T-cell (primary cell): ENCODE data around the gene KCNQ5. TPM values are rescaled to one million over a fixed set of nuclear protein-coding genes. Genes with fewer than 3 reads are reported as not detected.

ENCODE experiments used
- ATAC-seq, 4 experiments: fragments of 200-7000 bp in 3 of 4; fragments of 150-1000 bp in 1 of 4; cut with Tn5 transposase; replicated peaks in 1 of 4; 1 replicate in 3 of 4; 2 replicates in 1 of 4; pipeline ENCODE4 v1.10.0; 2021; ENCODE audit warnings: moderate library complexity in 3 of 4, mild to moderate bottlenecking in 2 of 4, moderate number of reproducible peaks in 1 of 4
- CTCF ChIA-PET, 2 donors: fragments of 300-600 bp; sonication (Branson Sonifier 250); formaldehyde crosslinking; loops; one replicate each; lab custom pipeline; 2022; ENCODE audit warnings: antibody characterized with exemption in 2 of 2; lab: Charles Lee
- POLR2A ChIA-PET, 2 donors: fragments of 300-600 bp; sonication (Branson Sonifier 250); formaldehyde crosslinking; loops; one replicate each; lab custom pipeline; 2022; ENCODE audit warnings: antibody characterized with exemption in 2 of 2; lab: Charles Lee
- DNase-seq, 35 experiments: peaks; one replicate each; pipeline versions ENCODE4 v3.0.0 to v3.0.0-alpha.2; 2013 to 2023
- H3K27ac ChIP-seq: one replicate; pipeline ENCODE4 v1.5.1; 2013; ENCODE audit warnings: low read length
- H3K27me3 ChIP-seq, 2 experiments: replicated peaks in 1 of 2; 1 replicate in 1 of 2; 2 replicates in 1 of 2; pipeline versions ENCODE4 v1.6.1 to v1.7.0; 2013; ENCODE audit warnings: low read length in 1 of 2, mixed read lengths in 1 of 2; ENCODE audit not compliant: control insufficient read depth in 2 of 2, insufficient read depth in 2 of 2; ENCODE audit errors: extremely low read depth in 1 of 2
- H3K36me3 ChIP-seq, 2 donors: 1 replicate in 1 of 2; 2 replicates in 1 of 2; pipeline versions ENCODE4 v1.6.1 to v1.7.0; 2013; ENCODE audit warnings: low read length in 1 of 2; ENCODE audit not compliant: control insufficient read depth in 2 of 2, insufficient read depth in 1 of 2; ENCODE audit errors: extremely low read depth in 1 of 2
- H3K4me1 ChIP-seq, 2 experiments: 1 replicate in 1 of 2; 2 replicates in 1 of 2; pipeline versions ENCODE4 v1.6.1 to v1.7.0; 2013; ENCODE audit warnings: low read length in 2 of 2, mixed read lengths in 1 of 2; ENCODE audit not compliant: insufficient read depth in 2 of 2, control insufficient read depth in 1 of 2; ENCODE audit errors: extremely low read depth in 1 of 2
- H3K4me3 ChIP-seq, 2 donors: 1 replicate in 1 of 2; 2 replicates in 1 of 2; pipeline versions ENCODE4 v1.5.1 to v1.7.0; 2013; ENCODE audit warnings: mild to moderate bottlenecking in 2 of 2, low read length in 1 of 2, moderate library complexity in 1 of 2; ENCODE audit not compliant: control insufficient read depth in 1 of 2; ENCODE audit errors: extremely low read depth in 1 of 2
- H3K9me3 ChIP-seq: 2 replicates; pipeline ENCODE4 v1.7.0; 2013
- H3K27ac Mint-ChIP-seq, 2 donors: one replicate each; pipeline ENCODE4 v1.8.0; 2020 to 2021; ENCODE audit warnings: mild to moderate bottlenecking in 2 of 2, mixed read lengths in 2 of 2
- H3K27me3 Mint-ChIP-seq, 2 donors: one replicate each; pipeline ENCODE4 v1.8.0; 2021 to 2022; ENCODE audit warnings: mixed read lengths in 2 of 2
- H3K36me3 Mint-ChIP-seq: one replicate; pipeline ENCODE4 v1.8.0; 2021; ENCODE audit warnings: mixed read lengths
- H3K4me1 Mint-ChIP-seq, 3 donors: one replicate each; pipeline ENCODE4 v1.8.0; 2020 to 2022; ENCODE audit warnings: mixed read lengths in 3 of 3, mild to moderate bottlenecking in 1 of 3
- H3K4me3 Mint-ChIP-seq, 3 donors: one replicate each; pipeline ENCODE4 v1.8.0; 2020 to 2022; ENCODE audit warnings: mild to moderate bottlenecking in 3 of 3, mixed read lengths in 3 of 3, moderate library complexity in 3 of 3
- H3K9me3 Mint-ChIP-seq, 3 donors: one replicate each; pipeline ENCODE4 v1.8.0; 2020 to 2022; ENCODE audit warnings: mixed read lengths in 3 of 3
- WGBS: methylation state at CpG from one replicate; pipeline ENCODE4 v1.1.5; 2013; ENCODE audit warnings: missing lambda C conversion rate; ENCODE audit not compliant: insufficient coverage; 5-methylcytosine and 5-hydroxymethylcytosine counted together
- total RNA-seq, 35 experiments: library from RNA in 6 of 35; stranded (reverse) in 6 of 35; fragments of 120-200 nt in 1 of 35; gene quantifications; one replicate each; pipeline versions ENCODE4 v1.2.1 to v1.2.4 and lab custom pipeline; 2013 to 2026

The KCNQ5 gene
- total RNA-seq, 5 donors from 2014 or later (not counting 1 experiment from before 2014, with no cell fraction given): 3.5 to 5.3 (median 4.3) TPM

DNA sequence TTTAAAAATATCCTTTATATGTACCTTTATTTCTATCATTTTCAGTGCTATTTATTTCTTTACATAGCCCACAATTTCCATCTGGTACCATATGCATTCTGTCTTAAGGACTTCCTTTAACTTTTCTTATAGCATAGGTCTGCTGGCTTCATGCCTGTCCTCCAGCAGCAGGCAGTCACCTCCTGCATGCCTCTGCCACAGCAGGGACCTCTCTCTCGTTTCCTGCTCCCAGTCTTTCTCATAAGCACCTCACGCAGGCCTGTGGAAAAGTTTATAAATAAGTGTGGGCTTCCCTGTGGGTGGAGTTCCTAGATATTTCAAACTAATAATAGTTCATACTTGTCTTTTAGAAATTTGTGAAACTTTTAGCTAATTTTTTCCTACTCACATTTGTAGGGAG lies 133.9 kb downstream of the KCNQ5 start:
- Mint-ChIP-seq H3K36me3 (no peaks in the 10 kb centered on the region), H3K27me3 (no peaks in the 10 kb centered on the region), H3K27ac (no peak overlapping the region), H3K9me3 (no peaks in the 10 kb centered on the region), H3K4me1 (no peaks in the 10 kb centered on the region), H3K4me3 (no peak overlapping the region)
- no peak for DNase-seq
- H3K9me3 ChIP-seq: no peaks in the 10 kb centered on the region
- H3K36me3 ChIP-seq: no peaks in the 10 kb centered on the region
- ATAC-seq: no peak
- H3K27me3 ChIP-seq: no peaks in the 10 kb centered on the region
- CTCF ChIA-PET: interaction anchor here in 1 of 2 donors (0.5 kb wide), 1 partner anchor 54 kb away, joined by 4 read pairs; no protein-coding TSS in a partner anchor
- H3K4me1 ChIP-seq: no peaks in the 10 kb centered on the region
- POLR2A ChIA-PET: no interaction called here
- no peak overlapping the region for H3K4me3 ChIP-seq
- no peak overlapping the region for H3K27ac ChIP-seq
- WGBS: no CpG with 5 or more reads among the region's 2 CpGs

DNA sequence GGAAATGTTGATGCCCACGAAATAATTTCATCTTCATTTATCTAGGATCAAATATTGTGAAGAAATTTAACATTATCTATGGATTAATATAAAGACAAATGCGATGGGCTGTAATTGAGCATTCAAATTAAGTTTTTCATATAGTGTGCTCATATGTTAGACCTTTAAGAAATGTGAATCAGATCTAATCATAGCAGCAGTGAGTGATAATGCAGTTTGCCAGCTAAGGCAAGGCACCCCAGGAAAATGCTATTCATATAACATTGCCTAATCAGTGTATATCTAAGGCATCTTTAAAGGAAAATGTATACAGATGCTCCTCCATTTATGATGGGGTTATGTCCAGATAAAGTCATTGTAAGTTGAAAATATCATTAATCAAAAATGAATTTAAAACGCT lies 135.2 kb downstream of the KCNQ5 start:
- no peak overlapping the region for H3K27ac Mint-ChIP-seq
- no CpG with 5 or more reads among the region's 3 CpGs for WGBS
- no peak for DNase-seq

GRCh38 chr6:72757926-72758325 lies 136.1 kb downstream of the KCNQ5 start:
- H3K27ac Mint-ChIP-seq: no peak overlapping the region

More for the DNA sequence above, 135.2 kb downstream of the KCNQ5 start:
- Mint-ChIP-seq H3K27me3 (no peaks in the 10 kb centered on the region), H3K4me3 (no peak overlapping the region), H3K36me3 (no peaks in the 10 kb centered on the region), H3K9me3 (no peaks in the 10 kb centered on the region), H3K4me1 (peaks cover 0 to 2% (median 0%) of the 10 kb centered on the region in 3 donors)
- H3K27me3 ChIP-seq: no peaks in the 10 kb centered on the region
- no peak overlapping the region for H3K4me3 ChIP-seq
- ChIA-PET CTCF (no interaction called here), POLR2A (no interaction called here)
- H3K4me1 ChIP-seq: no peaks in the 10 kb centered on the region
- H3K27ac ChIP-seq: no peak overlapping the region
- no peaks in the 10 kb centered on the region for H3K9me3 ChIP-seq
- ATAC-seq: no peak
- H3K36me3 ChIP-seq: no peaks in the 10 kb centered on the region

DNA sequence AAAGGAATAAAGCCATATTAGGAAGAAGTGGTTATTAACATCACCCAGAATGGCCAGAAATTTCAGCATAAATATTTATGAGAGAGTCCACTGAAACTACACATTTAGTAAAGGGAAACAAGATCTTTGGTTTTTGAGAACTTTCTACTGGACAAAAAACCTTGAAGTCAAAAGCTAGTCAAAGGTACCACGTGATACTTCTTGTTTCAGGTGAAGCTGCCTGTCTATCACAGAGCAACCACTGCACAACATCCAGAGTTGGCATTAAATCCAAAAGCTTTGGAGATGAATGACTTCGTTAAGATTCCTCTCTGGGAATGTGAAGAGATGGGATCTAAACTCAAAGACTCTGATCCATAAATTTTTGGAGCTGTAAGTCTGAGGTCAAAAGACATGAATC lies 137.0 kb downstream of the KCNQ5 start:
- Mint-ChIP-seq H3K27ac (no peak overlapping the region), H3K27me3 (no peaks in the 10 kb centered on the region), H3K36me3 (no peaks in the 10 kb centered on the region), H3K9me3 (no peaks in the 10 kb centered on the region), H3K4me1 (peaks cover 0 to 2% (median 0%) of the 10 kb centered on the region in 3 donors), H3K4me3 (no peak overlapping the region)
- 75% methylated on average over 2 of the region's 2 CpGs for WGBS
- no peak overlapping the region for H3K27ac ChIP-seq
- CTCF ChIA-PET: no interaction called here
- DNase-seq (no peak), ATAC-seq (no peak)
- no peaks in the 10 kb centered on the region for H3K9me3 ChIP-seq
- POLR2A ChIA-PET: no interaction called here
- no peaks in the 10 kb centered on the region for H3K36me3 ChIP-seq
- no peaks in the 10 kb centered on the region for H3K4me1 ChIP-seq
- H3K27me3 ChIP-seq: no peaks in the 10 kb centered on the region
- no peak overlapping the region for H3K4me3 ChIP-seq

More at GRCh38 chr6:72757926-72758325, 136.1 kb downstream of the KCNQ5 start:
- DNase-seq (no peak), ATAC-seq (no peak)
- H3K27me3 Mint-ChIP-seq: no peaks in the 10 kb centered on the region
- H3K27me3 ChIP-seq: no peaks in the 10 kb centered on the region
- no peaks in the 10 kb centered on the region for H3K9me3 ChIP-seq
- H3K9me3 Mint-ChIP-seq: no peaks in the 10 kb centered on the region
- no peak overlapping the region for H3K27ac ChIP-seq
- peaks cover 0 to 2% (median 0%) of the 10 kb centered on the region in 3 donors for H3K4me1 Mint-ChIP-seq
- no peaks in the 10 kb centered on the region for H3K36me3 Mint-ChIP-seq
- no peaks in the 10 kb centered on the region for H3K36me3 ChIP-seq
- H3K4me3 Mint-ChIP-seq: no peak overlapping the region
- H3K4me3 ChIP-seq: no peak overlapping the region
- no peaks in the 10 kb centered on the region for H3K4me1 ChIP-seq
- POLR2A ChIA-PET: no interaction called here
- WGBS: no CpG with 5 or more reads among the region's 1 CpG
- CTCF ChIA-PET: no interaction called here

DNA sequence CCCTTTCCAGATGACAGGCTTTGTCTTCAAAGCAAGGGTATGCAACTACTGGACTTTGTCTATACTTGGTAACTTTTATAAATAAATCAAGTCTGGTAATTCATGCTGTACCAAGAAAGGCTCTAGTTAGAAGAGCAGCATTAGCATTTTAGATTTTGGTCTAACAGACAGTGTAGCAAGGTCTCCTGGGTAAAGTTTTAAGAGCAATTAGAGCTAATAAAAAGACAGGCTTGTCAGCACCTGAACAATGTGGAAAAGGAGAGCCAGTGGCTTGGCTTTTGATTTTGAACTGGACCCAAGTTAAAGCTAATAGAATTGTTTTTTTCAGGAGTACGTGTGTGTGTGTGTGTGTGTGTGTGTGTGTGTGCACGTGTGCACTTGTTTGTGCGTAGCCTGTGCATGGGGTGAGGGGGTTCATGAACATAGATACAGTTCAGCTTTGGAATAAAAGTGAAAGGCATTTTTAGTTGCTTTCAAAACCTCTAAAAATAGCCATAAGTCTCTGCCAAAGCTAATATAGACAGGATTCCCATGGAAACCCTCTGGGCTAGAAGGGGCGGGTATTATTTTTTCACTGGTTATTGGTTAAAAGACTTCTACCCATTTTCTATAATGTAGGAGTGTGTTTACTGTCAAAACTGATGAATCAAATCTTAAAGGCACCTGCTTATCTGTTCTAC lies 138.4 kb downstream of the KCNQ5 start:
- CTCF ChIA-PET: no interaction called here
- H3K27ac ChIP-seq: no peak overlapping the region
- H3K36me3 Mint-ChIP-seq: no peaks in the 10 kb centered on the region
- no peak overlapping the region for H3K4me3 Mint-ChIP-seq
- WGBS: no CpG with 5 or more reads among the region's 4 CpGs
- no peaks in the 10 kb centered on the region for H3K36me3 ChIP-seq
- H3K9me3 Mint-ChIP-seq: no peaks in the 10 kb centered on the region
- H3K9me3 ChIP-seq: no peaks in the 10 kb centered on the region
- H3K27me3 Mint-ChIP-seq: no peaks in the 10 kb centered on the region
- POLR2A ChIA-PET: no interaction called here
- ATAC-seq (no peak), DNase-seq (no peak)
- H3K4me3 ChIP-seq: no peak overlapping the region
- H3K4me1 Mint-ChIP-seq: peaks cover 0 to 2% (median 0%) of the 10 kb centered on the region in 3 donors
- H3K4me1 ChIP-seq: no peaks in the 10 kb centered on the region
- no peak overlapping the region for H3K27ac Mint-ChIP-seq
- no peaks in the 10 kb centered on the region for H3K27me3 ChIP-seq

GRCh38 chr6:72761761-72762160 lies 139.9 kb downstream of the KCNQ5 start:
- Histone ChIP-seq H3K36me3 (no peaks in the 10 kb centered on the region), H3K9me3 (no peaks in the 10 kb centered on the region), H3K27ac (no peak overlapping the region), H3K27me3 (no peaks in the 10 kb centered on the region), H3K4me1 (no peaks in the 10 kb centered on the region), H3K4me3 (no peak overlapping the region)
- ChIA-PET POLR2A (no interaction called here), CTCF (no interaction called here)
- Mint-ChIP-seq H3K9me3 (no peaks in the 10 kb centered on the region), H3K27me3 (no peaks in the 10 kb centered on the region), H3K4me3 (no peak overlapping the region), H3K27ac (no peak overlapping the region), H3K4me1 (peaks cover 0 to 2% (median 0%) of the 10 kb centered on the region in 3 donors), H3K36me3 (no peaks in the 10 kb centered on the region)
- DNase-seq (no peak), ATAC-seq (no peak)
- 80% methylated on average over 1 of the region's 5 CpGs for WGBS
